Right forelimb (tissue), 1 donor: ENCODE measurements around the gene CASQ2.

Experiments used
- DNase-seq: peaks from one replicate; pipeline ENCODE4 v3.0.0-alpha.2; 2018

CASQ2 gene

GRCh38 chr1:115687744-115688143 is 80.8 kb downstream of the CASQ2 start:
- DNase-seq = no peak

GRCh38 chr1:115685029-115685705 is 83.3 kb downstream of the CASQ2 start:
- DNase-seq = no peak

- DNase-seq = no peak
Observed at GRCh38 chr1:115682792-115683191, 85.7 kb downstream of the CASQ2 start.

GRCh38 chr1:115680730-115681111 is 87.8 kb downstream of the CASQ2 start:
- no peak for DNase-seq

- no peak for DNase-seq
Observed at GRCh38 chr1:115679141-115679611, 89.3 kb downstream of the CASQ2 start.

GRCh38 chr1:115678141-115678540 is 90.4 kb downstream of the CASQ2 start:
- no peak for DNase-seq

GRCh38 chr1:115677565-115677964 is 90.9 kb downstream of the CASQ2 start:
- no peak for DNase-seq

GRCh38 chr1:115677182-115677555 is 91.3 kb downstream of the CASQ2 start:
- DNase-seq = no peak

- DNase-seq = no peak
Observed at GRCh38 chr1:115676498-115677181, 91.9 kb downstream of the CASQ2 start.

- no peak for DNase-seq
Observed at GRCh38 chr1:115672224-115673009, 96.1 kb downstream of the CASQ2 start.

GRCh38 chr1:115671176-115671934 is 97.2 kb downstream of the CASQ2 start:
- no peak for DNase-seq

- DNase-seq = no peak
Observed at GRCh38 chr1:115670476-115671175, 97.9 kb downstream of the CASQ2 start.

GRCh38 chr1:115669886-115670285 is 98.6 kb downstream of the CASQ2 start:
- DNase-seq = no peak

- no peak for DNase-seq
Observed at GRCh38 chr1:115669002-115669673, 99.4 kb downstream of the CASQ2 start.

- no peak for DNase-seq
Observed at GRCh38 chr1:115668579-115668978, 99.9 kb downstream of the CASQ2 start.

- DNase-seq = no peak
Observed at GRCh38 chr1:115666702-115667101, 101.8 kb downstream of the CASQ2 start.

GRCh38 chr1:115666206-115666605 is 102.3 kb downstream of the CASQ2 start:
- no peak for DNase-seq

GRCh38 chr1:115665319-115666096 is 103.0 kb downstream of the CASQ2 start:
- DNase-seq = no peak

GRCh38 chr1:115661157-115661556 is 107.4 kb downstream of the CASQ2 start:
- DNase-seq = no peak

- DNase-seq = no peak
Observed at GRCh38 chr1:115660151-115660550, 108.4 kb downstream of the CASQ2 start.

- DNase-seq = no peak
Observed at GRCh38 chr1:115658646-115659045, 109.9 kb downstream of the CASQ2 start.
